NK-92 (cell line): Measurements from ENCODE around the gene SF3B1.
"Not testable (repeated sequence)": the region's sequence is repeated elsewhere in the genome, so short reads cannot be mapped to it uniquely, and the experiment has no call there.

Source experiments
- DNase-seq: peaks from one replicate; lab custom pipeline; 2025; ENCODE audit not compliant: unreplicated experiment; lab: John Stamatoyannopoulos, UW

Gene SF3B1

DNA sequence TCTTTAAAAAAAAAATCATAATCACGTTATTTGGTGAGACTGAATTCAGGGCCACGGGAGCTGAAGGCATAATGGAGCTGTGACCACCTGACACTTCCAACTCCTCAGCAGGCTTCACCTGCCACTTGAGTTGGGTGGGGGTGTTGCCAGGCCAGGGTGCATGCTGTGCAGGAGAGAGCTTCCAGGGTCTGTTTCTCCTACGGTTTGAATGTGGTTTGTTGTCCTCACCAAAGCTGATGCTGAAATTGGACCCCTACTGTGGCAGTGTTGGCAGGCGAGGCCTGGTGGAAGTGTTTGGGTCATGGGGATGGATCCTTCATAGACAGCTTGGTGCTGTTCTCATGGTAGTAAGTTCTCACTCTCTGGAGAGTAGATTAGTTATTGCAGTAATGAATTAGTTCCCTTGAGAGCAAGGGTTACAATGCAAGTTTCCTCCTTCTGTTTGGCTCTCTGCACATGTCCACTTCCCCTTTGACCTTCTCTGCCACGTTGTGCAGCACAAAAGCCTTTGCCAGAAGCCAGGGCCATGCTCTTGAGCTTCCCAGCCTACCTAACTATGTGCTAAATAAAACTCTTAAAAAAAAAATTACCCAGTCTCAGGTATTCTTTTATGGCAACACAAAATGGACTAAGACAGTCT is 86.0 kb downstream of the SF3B1 start:
- no peak for DNase-seq

DNA sequence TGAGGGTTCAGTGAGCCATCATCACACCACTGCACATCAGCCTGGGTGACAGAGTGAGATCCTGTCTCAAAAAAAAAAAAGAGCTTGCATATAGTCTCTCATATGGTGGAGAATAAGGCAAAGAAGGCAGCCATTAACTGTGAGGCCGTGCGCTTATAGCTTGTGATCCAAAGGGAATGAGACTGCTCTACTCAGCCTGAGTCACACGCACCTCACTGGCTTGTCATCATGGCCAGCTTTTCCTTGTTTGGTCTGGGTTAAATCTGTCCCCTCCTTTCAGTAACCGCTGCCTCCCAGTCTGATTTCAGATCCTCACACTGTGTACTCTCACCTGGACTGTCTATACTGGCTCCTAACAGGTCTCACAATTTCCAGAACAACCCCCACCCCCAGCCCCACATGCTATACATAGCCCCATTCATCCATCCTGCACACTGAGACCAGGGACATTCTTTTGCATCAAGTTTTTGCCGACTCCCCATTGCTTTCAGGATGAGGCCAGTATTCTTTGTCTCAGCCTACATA is 88.9 kb downstream of the SF3B1 start:
- DNase-seq = no peak

DNA sequence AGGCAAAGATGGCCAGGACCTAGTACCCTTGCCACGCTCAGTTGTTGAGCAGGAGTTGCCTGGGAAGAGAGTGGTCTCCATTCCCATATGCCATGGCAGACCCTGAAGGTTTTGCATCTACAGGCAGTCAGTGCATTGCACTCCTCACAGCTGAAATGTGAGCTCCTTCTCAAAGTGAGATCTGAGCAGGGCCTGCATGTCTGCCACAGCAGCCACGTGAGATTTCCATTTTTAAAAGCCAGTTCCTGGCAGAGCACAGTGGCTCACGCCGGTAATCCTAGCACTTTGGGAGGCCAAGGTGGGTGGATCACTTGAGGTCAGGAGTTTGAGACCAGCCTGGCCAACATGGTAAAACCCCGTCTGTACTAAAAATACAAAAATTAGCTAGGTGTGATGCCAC is 90.9 kb downstream of the SF3B1 start:
- DNase-seq = not testable (repeated sequence)

DNA sequence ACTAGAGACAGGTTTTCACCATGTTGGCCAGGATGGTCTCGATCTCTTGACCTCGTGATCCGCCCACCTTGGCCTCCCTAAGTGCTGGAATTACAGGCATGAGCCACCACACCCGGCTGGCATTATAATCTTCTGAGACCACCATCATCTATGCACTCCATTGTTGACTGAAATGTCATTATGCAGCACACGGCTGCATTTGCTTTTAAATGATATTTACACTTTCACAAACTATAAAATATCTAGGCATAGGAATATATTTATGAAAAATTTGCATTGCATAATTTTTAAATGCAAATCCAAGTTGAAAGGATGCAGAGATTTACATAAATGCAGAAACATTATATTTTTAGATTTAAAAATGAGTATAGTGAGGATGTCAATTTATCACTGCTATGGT is 94.2 kb downstream of the SF3B1 start:
- DNase-seq = no peak
